Measurements from ENCODE around the gene SMYD5. TPM values are rescaled to one million over a fixed set of nuclear protein-coding genes. Genes with fewer than 3 reads are reported as not detected.

SMYD5 gene
- polyA plus RNA-seq, 3 donors, result 1.6 to 5.2 (median 1.7) TPM

DNA sequence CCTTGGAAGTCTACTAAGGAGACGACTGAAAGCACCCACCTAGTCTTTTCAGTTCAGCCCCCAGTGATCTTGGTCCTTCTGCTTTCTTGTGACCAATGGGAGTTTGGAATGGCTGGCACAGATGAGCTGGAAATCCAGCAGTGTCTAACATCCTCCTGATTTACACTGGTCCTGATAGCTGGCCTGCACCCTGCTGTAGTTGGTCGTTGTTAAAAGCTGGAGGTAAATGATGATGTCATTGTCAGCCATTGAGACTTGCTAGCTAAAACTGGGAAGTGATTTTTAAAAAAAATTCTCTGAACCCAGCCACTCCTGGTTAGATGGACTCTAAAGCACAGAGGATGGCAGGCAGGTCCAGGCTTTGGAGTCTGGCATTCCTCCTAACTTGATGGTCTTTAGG lies 39.4 kb downstream of the SMYD5 start:
- intact Hi-C loops (cut with micrococcal nuclease), result no loop called here
- peaks cover 11% of the 10 kb centered on the region for H3K4me1 Mint-ChIP-seq

GRCh38 chr2:73253901-73254300 lies 39.9 kb downstream of the SMYD5 start:
- intact Hi-C loops (cut with micrococcal nuclease), result no loop called here
- H3K36me3 ChIP-seq (replicated peaks in 1 of 2; ENCODE audit: control insufficient read depth in 1 of 2, insufficient read depth in 2 of 2, low read length in 2 of 2), result peaks cover 57 to 83% of the 10 kb centered on the region in 2 donors

More for the DNA sequence above, 39.4 kb downstream of the SMYD5 start:
- peaks cover 0 to 1% (median 0%) of the 10 kb centered on the region in 3 donors for H3K27me3 Mint-ChIP-seq (ENCODE audit: low read depth in 3 of 3)
- no peaks in the 10 kb centered on the region for H3K27me3 ChIP-seq (ENCODE audit: control insufficient read depth in 2 of 2, insufficient read depth in 2 of 2, low read length in 2 of 2)
- H3K9me3 ChIP-seq (replicated peaks in 1 of 2; ENCODE audit: control insufficient read depth in 1 of 2, insufficient read depth in 1 of 2, low read length in 2 of 2), result no peaks in the 10 kb centered on the region
- TF ChIP-seq CTCF (IDR thresholded peaks at IDR 0.05), result no peak
- H3K4me3 Mint-ChIP-seq, result no peak overlapping the region
- H3K36me3 Mint-ChIP-seq, result peaks cover 55 to 64% of the 10 kb centered on the region in 2 donors
- H4K20me1 ChIP-seq (ENCODE audit: insufficient read depth, low read length), result no peaks in the 10 kb centered on the region
- H3K79me2 ChIP-seq (ENCODE audit: insufficient read depth, low read length), result no peaks in the 10 kb centered on the region
- no peak overlapping the region for H3K4me3 ChIP-seq (replicated peaks in 1 of 3; ENCODE audit: low read depth in 2 of 3, low read length in 3 of 3)
- peaks cover 56 to 83% of the 10 kb centered on the region in 2 donors for H3K36me3 ChIP-seq (replicated peaks in 1 of 2; ENCODE audit: control insufficient read depth in 1 of 2, insufficient read depth in 2 of 2, low read length in 2 of 2)
- no peak overlapping the region for H3K9ac ChIP-seq (ENCODE audit: insufficient read depth, low read length, poor library complexity, severe bottlenecking)
- H3K27ac ChIP-seq (ENCODE audit: low read depth in 1 of 2, low read length in 2 of 2), result peak overlapping the region in 1 of 2 donors; percentile 52
- WGBS (ENCODE audit: insufficient coverage), result no CpG with 5 or more reads among the region's 2 CpGs
- H3K27ac Mint-ChIP-seq, result peak overlapping the region; percentile 31 to 80 (median 78)
- H3K4me2 ChIP-seq (replicated peaks; ENCODE audit: extremely low read depth, low read length, poor library complexity, severe bottlenecking), result no peak overlapping the region
- no peaks in the 10 kb centered on the region for H3K9me3 Mint-ChIP-seq
- peaks cover 0 to 8% of the 10 kb centered on the region in 2 donors for H3K4me1 ChIP-seq (ENCODE audit: control insufficient read depth in 1 of 2, insufficient read depth in 2 of 2, low read length in 2 of 2)
- DNase-seq, result no peak
- H2AFZ ChIP-seq (ENCODE audit: insufficient read depth, low read depth, low read length, poor library complexity, severe bottlenecking), result no peak overlapping the region

More at GRCh38 chr2:73253901-73254300, 39.9 kb downstream of the SMYD5 start:
- H3K4me1 ChIP-seq (ENCODE audit: control insufficient read depth in 1 of 2, insufficient read depth in 2 of 2, low read length in 2 of 2), result peaks cover 0 to 8% of the 10 kb centered on the region in 2 donors
- Mint-ChIP-seq H3K4me3 (no peak overlapping the region), H3K9me3 (no peaks in the 10 kb centered on the region), H3K4me1 (peaks cover 11% of the 10 kb centered on the region), H3K27ac (peak overlapping the region in 3 of 7 donors; percentile 31 to 79 (median 78)), H3K27me3 (ENCODE audit: low read depth in 3 of 3) (peaks cover 0 to 1% (median 0%) of the 10 kb centered on the region in 3 donors), H3K36me3 (peaks cover 52 to 64% of the 10 kb centered on the region in 2 donors)
- H3K79me2 ChIP-seq (ENCODE audit: insufficient read depth, low read length), result no peaks in the 10 kb centered on the region
- no peak overlapping the region for H2AFZ ChIP-seq (ENCODE audit: insufficient read depth, low read depth, low read length, poor library complexity, severe bottlenecking)
- peak; percentile 31 to 55 (median 32) for DNase-seq
- WGBS (ENCODE audit: insufficient coverage), result 81% methylated on average over 2 of the region's 3 CpGs
- no peaks in the 10 kb centered on the region for H4K20me1 ChIP-seq (ENCODE audit: insufficient read depth, low read length)
- peak overlapping the region in 1 of 2 donors; percentile 52 for H3K27ac ChIP-seq (ENCODE audit: low read depth in 1 of 2, low read length in 2 of 2)
- no peak overlapping the region for H3K4me2 ChIP-seq (replicated peaks; ENCODE audit: extremely low read depth, low read length, poor library complexity, severe bottlenecking)
- H3K9ac ChIP-seq (ENCODE audit: insufficient read depth, low read length, poor library complexity, severe bottlenecking), result no peak overlapping the region
- H3K27me3 ChIP-seq (ENCODE audit: control insufficient read depth in 2 of 2, insufficient read depth in 2 of 2, low read length in 2 of 2), result no peaks in the 10 kb centered on the region
- no peaks in the 10 kb centered on the region for H3K9me3 ChIP-seq (replicated peaks in 1 of 2; ENCODE audit: control insufficient read depth in 1 of 2, insufficient read depth in 1 of 2, low read length in 2 of 2)
- no peak for TF ChIP-seq CTCF (IDR thresholded peaks at IDR 0.05)
- no peak overlapping the region for H3K4me3 ChIP-seq (replicated peaks in 1 of 3; ENCODE audit: low read depth in 2 of 3, low read length in 3 of 3)
